Panc1 (cell line): ENCODE results near the gene FAP. TPM values are rescaled to one million over a fixed set of nuclear protein-coding genes. Genes with fewer than 3 reads are reported as not detected.

Experiments used
- ATAC-seq: fragments of 200-7000 bp; cut with Tn5 transposase; 2 replicates; pipeline ENCODE4 v1.9.1; 2020; ENCODE audit warnings: mild to moderate bottlenecking, moderate library complexity
- BruUV-seq: library from RNA; stranded (reverse); fragments of 400-500 nt; replicated peaks from 2 replicates; lab custom pipeline; 2021; lab: Mats Ljungman, UMichigan
- CTCF ChIA-PET: fragments of 300-600 bp; sonication (Branson Sonifier 250); formaldehyde crosslinking; loops from one replicate; lab custom pipeline; 2022; ENCODE audit warnings: antibody characterized with exemption; lab: Charles Lee
- POLR2A ChIA-PET: fragments of 300-600 bp; sonication (Branson Sonifier 250); formaldehyde crosslinking; loops from one replicate; lab custom pipeline; 2022; ENCODE audit warnings: antibody characterized with exemption; lab: Charles Lee
- DNase-seq: peaks from one replicate; pipeline ENCODE4 v3.0.0-alpha.2; 2010; ENCODE audit warnings: low read depth, low spot score
- H3K27ac ChIP-seq: 2 replicates; pipeline ENCODE4 v1.5.1; 2011; ENCODE audit warnings: mild to moderate bottlenecking, low read length, inconsistent platforms
- H3K27me3 ChIP-seq: fragments of 200-500 bp; sonication (Bioruptor generic); 2 replicates; pipeline ENCODE4 v1.6.0; 2014; ENCODE audit warnings: low read length, inconsistent platforms; ENCODE audit not compliant: control insufficient read depth, insufficient read depth
- H3K36me3 ChIP-seq: fragments of 200-500 bp; sonication (Bioruptor generic); 2 replicates; pipeline ENCODE4 v1.5.1; 2014; ENCODE audit warnings: inconsistent platforms, mild to moderate bottlenecking, low read length, moderate library complexity; ENCODE audit not compliant: control insufficient read depth, insufficient read depth
- H3K4me1 ChIP-seq: 2 replicates; pipeline ENCODE4 v1.5.1; 2011; ENCODE audit warnings: inconsistent platforms, mild to moderate bottlenecking, low read length, moderate library complexity; ENCODE audit not compliant: control insufficient read depth, insufficient read depth
- H3K4me3 ChIP-seq, 2 experiments: 2 replicates each; pipeline ENCODE4 v1.5.1; 2011 to 2012; ENCODE audit warnings: low read depth in 2 of 2, low read length in 2 of 2, mild to moderate bottlenecking in 2 of 2, inconsistent platforms in 1 of 2, moderate library complexity in 1 of 2
- H3K9me3 ChIP-seq: fragments of 200-500 bp; sonication (Bioruptor generic); 2 replicates; pipeline ENCODE4 v1.5.1; 2014; ENCODE audit warnings: low read depth, mild to moderate bottlenecking, inconsistent platforms, low read length, moderate library complexity; ENCODE audit not compliant: control insufficient read depth, insufficient read depth
- POLR2AphosphoS5 ChIP-seq: IDR thresholded peaks from 2 replicates; pipeline ENCODE4 v1.6.1; 2012; ENCODE audit warnings: mild to moderate bottlenecking, low read depth, low read length, moderate library complexity
- SIN3A ChIP-seq: IDR thresholded peaks from 2 replicates; pipeline ENCODE4 v1.6.1; 2012; ENCODE audit warnings: low read depth, mild to moderate bottlenecking, low read length, moderate library complexity, borderline replicate concordance; ENCODE audit not compliant: insufficient read depth
- TCF7L2 ChIP-seq: IDR thresholded peaks from 2 replicates; pipeline ENCODE4 v1.6.1; 2011; ENCODE audit warnings: mild to moderate bottlenecking, low read depth, low read length, inconsistent platforms
- in situ Hi-C: cut with HindIII; loops from 2 replicates; pipeline ENCODE4 v1.10.0; 2016; ENCODE audit warnings: low sequenced_read_pairs, low pct_unique_long_range_greater_than_20kb
- intact Hi-C: fragments of 100-400 bp; cut with micrococcal nuclease; formaldehyde crosslinking; loops from one replicate; pipeline ENCODE4 v1.10.0; 2022; ENCODE audit not compliant: unreplicated experiment
- total RNA-seq: library from RNA; stranded (reverse); gene quantifications from one replicate; pipeline ENCODE4 v1.2.1, GENCODE V29; 2021; ENCODE audit not compliant: unreplicated experiment
- TF ChIP-seq, protein P1 (sequence below): fragments of 450-650 bp; IDR thresholded peaks from 2 replicates; pipeline ENCODE4 v1.5.1; 2017; ENCODE audit warnings: mild to moderate bottlenecking
- TF ChIP-seq, protein P2 (sequence below), 2 experiments: IDR thresholded peaks; 2 replicates each; pipeline ENCODE4 v1.6.1; 2011 to 2012; ENCODE audit warnings: low read depth in 2 of 2, control low read depth in 1 of 2, low read length in 1 of 2, mild to moderate bottlenecking in 1 of 2, moderate library complexity in 1 of 2; ENCODE audit not compliant: insufficient read depth in 1 of 2

The FAP gene
- total RNA-seq, 1 experiment from 2014 or later, result not detected

DNA sequence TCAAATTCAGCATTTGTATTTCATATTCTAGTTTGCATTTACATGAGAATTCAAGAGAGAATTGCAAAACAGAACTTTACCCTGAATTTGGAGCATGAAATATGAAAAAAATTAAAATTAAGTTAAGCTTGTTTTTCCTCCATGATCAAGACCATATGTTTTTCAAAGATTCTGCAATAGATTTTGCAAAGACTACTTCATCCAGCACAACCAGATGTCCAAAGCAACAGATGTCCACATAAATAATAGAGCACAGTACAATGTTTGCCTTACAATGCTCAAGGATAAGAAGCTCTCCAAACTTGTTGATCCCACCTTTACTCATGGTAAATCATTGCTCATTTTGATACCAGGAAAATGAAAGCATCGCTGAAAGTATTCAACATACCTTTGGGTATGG lies 25.6 kb downstream of the FAP start:
- TF ChIP-seq, protein P1, sequence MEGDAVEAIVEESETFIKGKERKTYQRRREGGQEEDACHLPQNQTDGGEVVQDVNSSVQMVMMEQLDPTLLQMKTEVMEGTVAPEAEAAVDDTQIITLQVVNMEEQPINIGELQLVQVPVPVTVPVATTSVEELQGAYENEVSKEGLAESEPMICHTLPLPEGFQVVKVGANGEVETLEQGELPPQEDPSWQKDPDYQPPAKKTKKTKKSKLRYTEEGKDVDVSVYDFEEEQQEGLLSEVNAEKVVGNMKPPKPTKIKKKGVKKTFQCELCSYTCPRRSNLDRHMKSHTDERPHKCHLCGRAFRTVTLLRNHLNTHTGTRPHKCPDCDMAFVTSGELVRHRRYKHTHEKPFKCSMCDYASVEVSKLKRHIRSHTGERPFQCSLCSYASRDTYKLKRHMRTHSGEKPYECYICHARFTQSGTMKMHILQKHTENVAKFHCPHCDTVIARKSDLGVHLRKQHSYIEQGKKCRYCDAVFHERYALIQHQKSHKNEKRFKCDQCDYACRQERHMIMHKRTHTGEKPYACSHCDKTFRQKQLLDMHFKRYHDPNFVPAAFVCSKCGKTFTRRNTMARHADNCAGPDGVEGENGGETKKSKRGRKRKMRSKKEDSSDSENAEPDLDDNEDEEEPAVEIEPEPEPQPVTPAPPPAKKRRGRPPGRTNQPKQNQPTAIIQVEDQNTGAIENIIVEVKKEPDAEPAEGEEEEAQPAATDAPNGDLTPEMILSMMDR, result no peak
- TF ChIP-seq TCF7L2, result no peak
- no peak for TF ChIP-seq SIN3A
- TF ChIP-seq, protein P2, sequence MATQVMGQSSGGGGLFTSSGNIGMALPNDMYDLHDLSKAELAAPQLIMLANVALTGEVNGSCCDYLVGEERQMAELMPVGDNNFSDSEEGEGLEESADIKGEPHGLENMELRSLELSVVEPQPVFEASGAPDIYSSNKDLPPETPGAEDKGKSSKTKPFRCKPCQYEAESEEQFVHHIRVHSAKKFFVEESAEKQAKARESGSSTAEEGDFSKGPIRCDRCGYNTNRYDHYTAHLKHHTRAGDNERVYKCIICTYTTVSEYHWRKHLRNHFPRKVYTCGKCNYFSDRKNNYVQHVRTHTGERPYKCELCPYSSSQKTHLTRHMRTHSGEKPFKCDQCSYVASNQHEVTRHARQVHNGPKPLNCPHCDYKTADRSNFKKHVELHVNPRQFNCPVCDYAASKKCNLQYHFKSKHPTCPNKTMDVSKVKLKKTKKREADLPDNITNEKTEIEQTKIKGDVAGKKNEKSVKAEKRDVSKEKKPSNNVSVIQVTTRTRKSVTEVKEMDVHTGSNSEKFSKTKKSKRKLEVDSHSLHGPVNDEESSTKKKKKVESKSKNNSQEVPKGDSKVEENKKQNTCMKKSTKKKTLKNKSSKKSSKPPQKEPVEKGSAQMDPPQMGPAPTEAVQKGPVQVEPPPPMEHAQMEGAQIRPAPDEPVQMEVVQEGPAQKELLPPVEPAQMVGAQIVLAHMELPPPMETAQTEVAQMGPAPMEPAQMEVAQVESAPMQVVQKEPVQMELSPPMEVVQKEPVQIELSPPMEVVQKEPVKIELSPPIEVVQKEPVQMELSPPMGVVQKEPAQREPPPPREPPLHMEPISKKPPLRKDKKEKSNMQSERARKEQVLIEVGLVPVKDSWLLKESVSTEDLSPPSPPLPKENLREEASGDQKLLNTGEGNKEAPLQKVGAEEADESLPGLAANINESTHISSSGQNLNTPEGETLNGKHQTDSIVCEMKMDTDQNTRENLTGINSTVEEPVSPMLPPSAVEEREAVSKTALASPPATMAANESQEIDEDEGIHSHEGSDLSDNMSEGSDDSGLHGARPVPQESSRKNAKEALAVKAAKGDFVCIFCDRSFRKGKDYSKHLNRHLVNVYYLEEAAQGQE (IDR thresholded peaks at IDR 0.05; ENCODE audit: insufficient read depth in 1 of 2, low read depth in 2 of 2, low read length in 1 of 2), result no peak
- no peak for TF ChIP-seq POLR2AphosphoS5
- DNase-seq (no peak), ATAC-seq (no peak)
- CTCF ChIA-PET, result no interaction called here
- Histone ChIP-seq H3K27ac (no peak overlapping the region), H3K4me3 (no peak overlapping the region), H3K4me1 (no peaks in the 10 kb centered on the region), H3K36me3 (no peaks in the 10 kb centered on the region; the same call in 1 of the 2 replicates), H3K27me3 (no peaks in the 10 kb centered on the region), H3K9me3 (no peaks in the 10 kb centered on the region)
- no TSS peak for BruUV-seq
- intact Hi-C loops (no loop called here), in situ Hi-C loops (no loop called here)
- POLR2A ChIA-PET, result no interaction called here

DNA sequence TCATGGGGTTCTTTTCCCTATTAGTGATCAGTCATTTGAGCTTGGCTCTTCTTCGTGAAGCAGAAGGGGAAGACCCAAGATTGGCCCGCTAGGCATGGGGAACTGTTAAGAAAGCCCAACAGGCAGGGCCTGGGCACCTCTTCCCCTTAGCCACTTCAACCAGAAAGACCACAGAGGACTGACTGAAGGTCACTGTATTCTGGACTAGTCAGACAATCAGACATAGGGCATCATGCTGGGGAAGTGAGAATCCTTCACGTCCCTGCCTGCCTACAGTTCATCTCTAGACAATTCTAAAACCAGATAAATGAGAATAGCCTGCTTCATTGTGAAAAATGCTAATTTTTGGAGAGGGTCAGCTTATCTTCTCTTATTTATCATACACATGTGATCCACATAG lies 28.1 kb downstream of the FAP start:
- Histone ChIP-seq H3K36me3 (no peaks in the 10 kb centered on the region; the same call in 1 of the 2 replicates), H3K27me3 (no peaks in the 10 kb centered on the region), H3K27ac (no peak overlapping the region), H3K9me3 (no peaks in the 10 kb centered on the region), H3K4me1 (no peaks in the 10 kb centered on the region), H3K4me3 (no peak overlapping the region)
- in situ Hi-C loops (no loop called here), intact Hi-C loops (no loop called here)
- POLR2A ChIA-PET, result no interaction called here
- CTCF ChIA-PET, result interaction anchor here (0.6 kb wide), 1 partner anchor 277 kb away, joined by 3 read pairs; no protein-coding TSS in a partner anchor
- BruUV-seq, result no TSS peak
- DNase-seq, result no peak
- no peak for ATAC-seq
- TF ChIP-seq, protein P2 (IDR thresholded peaks at IDR 0.05; ENCODE audit: insufficient read depth in 1 of 2, low read depth in 2 of 2, low read length in 1 of 2), result no peak
- TF ChIP-seq POLR2AphosphoS5, result no peak
